OCI-LY7 (cell line): ENCODE results near the gene CREB3L1.

ENCODE experiments used
- CTCF ChIP-seq: fragments of 200-600 bp; sonication (generic); conservative IDR thresholded peaks from 2 replicates; pipeline ENCODE4 v1.5.1; 2014; ENCODE audit warnings: mild to moderate bottlenecking, antibody characterized with exemption, low read length, moderate library complexity, mixed read lengths
- EZH2phosphoT487 ChIP-seq: fragments of 200-600 bp; sonication (generic); IDR thresholded peaks from 2 replicates; pipeline ENCODE4 v1.6.1; 2018; ENCODE audit warnings: low read depth, borderline replicate concordance, mild to moderate bottlenecking, mixed run types, antibody characterized with exemption, low read length, moderate library complexity, mixed read lengths

- TF ChIP-seq CTCF = no peak
- no peak for TF ChIP-seq EZH2phosphoT487
These were observed 58.6 kb downstream of the CREB3L1 start for GRCh38 chr11:46335890-46336562.
